Measurements from ENCODE around the gene RUNX1. TPM values are rescaled to one million over a fixed set of nuclear protein-coding genes. Genes with fewer than 3 reads are reported as not detected.

RUNX1 gene
- total and polyA plus RNA-seq, 2 of the 13 experiments (the other 11 are each of a cell fraction or from before 2014, with no cell fraction given): 5.4 to 6.4 TPM

GRCh38 chr21:34793471-34793870 is 255.6 kb downstream of the RUNX1 start (continued):
- TF ChIP-seq IRF9 (CRISPR knock-in tag; IDR thresholded peaks at IDR 0.05; ENCODE audit: borderline replicate concordance): no peak
- TF ChIP-seq ZMYM2 (CRISPR knock-in tag; IDR thresholded peaks at IDR 0.05): no peak
- no peak for TF ChIP-seq NONO (IDR thresholded peaks at IDR 0.05)
- no peak for TF ChIP-seq NONO (CRISPR knock-in tag; conservative IDR thresholded peaks at IDR 0.05)
- no peak for TF ChIP-seq ZNF367 (CRISPR knock-in tag; IDR thresholded peaks at IDR 0.05; ENCODE audit: borderline replicate concordance)
- TF ChIP-seq ZMYM4 (CRISPR knock-in tag; IDR thresholded peaks at IDR 0.05): peak; percentile 58; the same call in 1 of the 2 replicates
- no peak for TF ChIP-seq ZFP37 (CRISPR knock-in tag; IDR thresholded peaks at IDR 0.05; ENCODE audit: borderline replicate concordance)
- TF ChIP-seq BRCA1 (CRISPR knock-in tag; IDR thresholded peaks at IDR 0.05): no peak
- TF ChIP-seq FOSL2 (CRISPR knock-in tag; IDR thresholded peaks at IDR 0.05): peak; percentile 47
- peak; percentile 21; the same call in 1 of the 3 replicates for TF ChIP-seq MXI1 (IDR thresholded peaks at IDR 0.05; ENCODE audit: borderline replicate concordance, low read depth, low read length)
- TF ChIP-seq EP300 (IDR thresholded peaks at IDR 0.05; ENCODE audit: low read depth in 2 of 2, low read length in 2 of 2): peak in 1 of 2 experiments; percentile 52; a peak in 2 of 4 replicates
- no peak for TF ChIP-seq EP300 (CRISPR knock-in tag; IDR thresholded peaks at IDR 0.05; ENCODE audit: borderline replicate concordance)
- peak; percentile 64 for TF ChIP-seq FOXA3 (CRISPR knock-in tag; IDR thresholded peaks at IDR 0.05)
- TF ChIP-seq MNT (IDR thresholded peaks at IDR 0.05): no peak
- TF ChIP-seq BCL6 (CRISPR knock-in tag; IDR thresholded peaks at IDR 0.05): 0 out of 2 replicates have a peak, but pooled peaks have one; percentile 25
- TF ChIP-seq HOXD1 (CRISPR knock-in tag; IDR thresholded peaks at IDR 0.05): no peak
- TF ChIP-seq RCOR2 (CRISPR knock-in tag; IDR thresholded peaks at IDR 0.05): 0 out of 2 replicates have a peak, but pooled peaks have one; percentile 33
- peak; percentile 67 for TF ChIP-seq GATAD2A (CRISPR knock-in tag; IDR thresholded peaks at IDR 0.05)
- TF ChIP-seq LCORL (IDR thresholded peaks at IDR 0.05): no peak
- TF ChIP-seq LCORL (CRISPR knock-in tag; IDR thresholded peaks at IDR 0.05): 0 out of 2 replicates have a peak, but pooled peaks have one; percentile 43
- TF ChIP-seq TFE3 (CRISPR knock-in tag; IDR thresholded peaks at IDR 0.05): peak; percentile 78
- peak; percentile 71 for TF ChIP-seq ARID5B (CRISPR knock-in tag; IDR thresholded peaks at IDR 0.05)
- TF ChIP-seq MED1 (CRISPR knock-in tag; IDR thresholded peaks at IDR 0.05): 0 out of 2 replicates have a peak, but pooled peaks have one; percentile 40
- TF ChIP-seq NR2F6 (IDR thresholded peaks at IDR 0.05): no peak
- TF ChIP-seq NR2F6 (CRISPR knock-in tag; IDR thresholded peaks at IDR 0.05): peak; percentile 47; the same call in 1 of the 2 replicates
- TF ChIP-seq TBX2 (CRISPR knock-in tag; IDR thresholded peaks at IDR 0.05; ENCODE audit: borderline replicate concordance): peak; percentile 47; the same call in 1 of the 2 replicates
- TF ChIP-seq NCOA2 (CRISPR knock-in tag; IDR thresholded peaks at IDR 0.05): peak; percentile 44; the same call in 1 of the 2 replicates

Data from HepG2 (cell line).